Activated CD8-positive, alpha-beta memory T cell treated with anti-CD3 and anti-CD28 coated beads for 24 hours (primary cell): ENCODE measurements around the gene TRAF3.

Experiments used
- DNase-seq: peaks from one replicate; pipeline ENCODE4 v3.0.0-alpha.2; 2020

TRAF3 gene

GRCh38 chr14:102927346-102927877, 150.2 kb downstream of the TRAF3 start:
- DNase-seq: no peak

DNA sequence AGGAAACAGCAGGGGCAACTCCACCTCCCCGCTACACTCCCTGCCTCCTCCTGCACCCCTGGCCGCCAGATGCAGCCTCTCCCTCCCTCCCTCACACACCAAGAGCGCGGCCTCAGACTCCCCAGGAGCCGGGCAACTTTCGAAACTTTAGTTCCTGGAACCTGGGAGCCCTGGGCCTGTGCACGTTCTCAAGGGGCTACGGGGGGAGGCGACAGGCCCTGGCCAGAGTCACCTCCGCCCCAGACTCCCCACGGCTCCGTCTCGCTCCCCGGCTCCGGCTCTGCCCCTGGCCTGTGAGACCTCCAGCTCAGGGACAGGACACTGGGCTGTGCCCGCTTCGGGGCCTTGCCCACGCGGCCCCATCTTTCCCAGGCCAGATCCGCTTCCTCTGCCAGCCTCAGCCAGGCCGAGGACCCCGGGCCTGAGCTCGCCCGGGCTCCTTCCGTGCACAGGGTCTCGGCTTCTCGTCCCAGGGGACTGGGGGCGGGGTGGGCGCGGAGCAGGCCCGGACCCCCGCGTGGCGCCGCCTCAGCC, 150.7 kb downstream of the TRAF3 start:
- DNase-seq: no peak

- DNase-seq: peak; percentile 89
These were observed 151.4 kb downstream of the TRAF3 start for GRCh38 chr14:102928412-102929240.

DNA sequence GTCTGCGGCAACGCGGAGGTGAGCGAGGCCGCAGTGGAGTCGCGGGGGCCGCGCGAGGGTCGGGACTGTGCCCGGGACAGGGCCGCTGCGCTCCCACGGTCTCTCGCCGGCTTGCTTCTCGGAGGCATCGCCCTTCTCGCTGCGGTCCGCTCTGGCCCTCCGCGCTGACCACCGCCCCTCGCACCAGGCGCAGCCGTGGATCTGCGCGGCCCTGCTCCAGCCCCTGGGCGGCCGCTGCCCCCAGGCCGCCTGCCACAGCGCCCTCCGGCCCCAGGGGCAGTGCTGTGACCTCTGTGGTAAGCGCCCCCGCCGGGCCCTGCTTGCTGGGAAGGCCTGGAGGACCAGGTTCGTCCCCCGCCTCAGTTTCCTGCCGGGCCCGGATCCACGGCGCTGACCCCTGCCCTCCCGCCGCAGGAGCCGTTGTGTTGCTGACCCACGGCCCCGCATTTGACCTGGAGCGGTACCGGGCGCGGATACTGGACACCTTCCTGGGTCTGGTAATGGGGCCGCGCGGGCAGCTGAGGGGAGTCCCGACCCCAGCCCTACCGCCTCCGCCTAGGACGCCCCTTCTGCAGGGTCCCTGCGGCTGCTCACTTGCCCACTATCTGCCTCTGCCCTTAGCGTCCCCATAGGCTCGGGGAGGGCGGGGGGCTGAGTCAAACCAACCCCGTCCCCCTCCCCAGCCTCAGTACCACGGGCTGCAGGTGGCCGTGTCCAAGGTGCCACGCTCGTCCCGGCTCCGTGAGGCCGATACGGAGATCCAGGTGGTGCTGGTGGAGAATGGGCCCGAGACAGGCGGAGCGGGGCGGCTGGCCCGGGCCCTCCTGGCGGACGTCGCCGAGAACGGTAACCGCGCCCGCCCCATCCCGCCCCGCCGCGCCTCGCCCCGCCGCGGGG, 152.2 kb downstream of the TRAF3 start:
- no peak for DNase-seq

DNA sequence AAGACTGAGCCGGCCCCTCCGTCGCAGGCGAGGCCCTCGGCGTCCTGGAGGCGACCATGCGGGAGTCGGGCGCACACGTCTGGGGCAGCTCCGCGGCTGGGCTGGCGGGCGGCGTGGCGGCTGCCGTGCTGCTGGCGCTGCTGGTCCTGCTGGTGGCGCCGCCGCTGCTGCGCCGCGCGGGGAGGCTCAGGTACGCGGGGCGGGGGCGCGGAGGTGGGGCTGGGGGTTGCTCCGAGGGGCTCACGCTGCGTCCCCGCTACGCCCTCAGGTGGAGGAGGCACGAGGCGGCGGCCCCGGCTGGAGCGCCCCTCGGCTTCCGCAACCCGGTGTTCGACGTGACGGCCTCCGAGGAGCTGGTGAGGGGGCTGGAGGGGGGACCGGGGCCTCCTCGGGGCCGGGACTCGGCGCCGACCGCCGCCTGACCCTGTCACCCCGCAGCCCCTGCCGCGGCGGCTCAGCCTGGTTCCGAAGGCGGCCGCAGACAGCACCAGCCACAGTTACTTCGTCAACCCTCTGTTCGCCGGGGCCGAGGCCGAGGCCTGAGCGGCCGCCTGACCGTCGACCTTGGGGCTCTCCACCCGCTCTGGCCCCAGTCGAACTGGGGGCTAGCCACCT, 153.0 kb downstream of the TRAF3 start:
- DNase-seq: no peak

GRCh38 chr14:102930753-102931579, 153.7 kb downstream of the TRAF3 start:
- no peak for DNase-seq

DNA sequence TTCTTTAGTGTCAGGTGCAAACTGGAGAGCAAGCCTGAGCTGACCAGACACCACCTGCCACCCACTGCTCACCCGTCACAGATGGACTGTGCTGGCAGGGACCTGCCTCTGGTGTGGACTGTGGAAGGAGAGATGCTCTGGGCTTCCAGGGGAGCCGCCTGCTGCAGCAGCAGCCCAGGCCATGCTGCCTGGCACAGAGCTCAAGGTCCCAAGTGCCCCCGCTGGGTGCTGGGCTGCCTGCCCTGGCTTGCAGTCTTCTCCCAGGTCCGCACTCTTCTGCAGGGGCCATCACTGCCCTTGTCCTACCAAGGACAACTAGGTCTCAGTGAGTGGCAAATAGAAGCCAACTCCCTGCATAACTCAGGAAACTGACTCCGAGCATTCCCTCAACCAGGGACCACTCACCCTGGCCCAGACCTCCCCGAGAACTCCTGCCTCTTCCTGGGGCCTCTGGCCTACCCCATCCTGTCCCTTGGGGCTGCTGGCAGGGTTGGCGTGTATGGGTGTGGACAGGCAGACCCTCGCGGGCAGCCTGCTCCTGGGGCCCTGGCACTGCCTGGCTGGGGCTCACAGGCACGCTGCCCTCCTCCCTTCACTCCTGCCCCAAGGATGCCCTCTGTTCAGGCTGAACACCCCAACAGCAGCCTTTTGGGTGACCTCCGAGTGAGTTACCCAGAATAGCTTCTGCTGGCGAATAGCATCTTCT, 154.5 kb downstream of the TRAF3 start:
- DNase-seq: no peak

GRCh38 chr14:102932484-102933248, 155.4 kb downstream of the TRAF3 start:
- DNase-seq: no peak

- DNase-seq: no peak
These were observed 156.5 kb downstream of the TRAF3 start for GRCh38 chr14:102933618-102934231.

- no peak for DNase-seq
These were observed 158.5 kb downstream of the TRAF3 start for GRCh38 chr14:102935756-102936155.

DNA sequence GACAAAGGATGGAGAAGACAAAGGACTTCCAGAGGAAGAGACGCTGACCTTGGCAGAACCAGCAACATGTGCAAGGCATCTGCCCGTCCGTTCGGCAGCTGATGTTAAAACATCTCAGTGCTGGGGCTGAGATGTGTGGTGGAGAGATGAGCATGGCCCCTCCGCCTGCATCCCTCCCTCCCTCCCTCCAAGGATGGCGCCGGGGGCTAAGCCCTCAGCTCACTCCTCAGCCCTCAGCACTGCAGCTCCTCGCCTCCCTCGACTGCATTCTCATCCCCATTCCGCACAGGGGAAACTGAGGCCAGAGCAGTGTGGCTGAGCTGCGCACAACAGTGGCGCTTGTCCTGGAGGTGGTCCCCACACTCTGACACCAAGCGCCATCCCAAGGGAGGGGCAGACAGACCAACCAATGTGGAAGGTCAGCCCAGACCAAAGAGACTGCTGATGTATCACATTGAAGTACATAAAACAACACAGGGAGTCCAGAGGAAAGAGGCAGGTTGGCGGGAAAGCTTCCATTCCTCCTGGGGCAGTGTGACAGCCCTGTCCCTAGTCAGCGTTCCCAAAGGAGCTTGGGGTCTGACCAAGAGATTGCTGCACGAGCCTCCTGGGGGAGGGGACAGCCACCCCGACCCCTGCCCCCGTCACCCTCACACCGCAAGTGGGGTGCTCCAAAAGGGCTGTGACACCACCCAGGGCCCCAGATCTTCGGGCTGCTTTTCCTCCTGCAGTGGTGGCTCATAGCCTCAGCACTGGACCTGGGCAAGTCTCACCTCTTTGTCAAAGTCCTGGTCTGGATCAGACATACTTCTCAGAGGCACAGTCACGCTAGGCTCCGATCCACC, 160.3 kb downstream of the TRAF3 start:
- no peak for DNase-seq

GRCh38 chr14:102938191-102938590, 160.9 kb downstream of the TRAF3 start:
- no peak for DNase-seq

DNA sequence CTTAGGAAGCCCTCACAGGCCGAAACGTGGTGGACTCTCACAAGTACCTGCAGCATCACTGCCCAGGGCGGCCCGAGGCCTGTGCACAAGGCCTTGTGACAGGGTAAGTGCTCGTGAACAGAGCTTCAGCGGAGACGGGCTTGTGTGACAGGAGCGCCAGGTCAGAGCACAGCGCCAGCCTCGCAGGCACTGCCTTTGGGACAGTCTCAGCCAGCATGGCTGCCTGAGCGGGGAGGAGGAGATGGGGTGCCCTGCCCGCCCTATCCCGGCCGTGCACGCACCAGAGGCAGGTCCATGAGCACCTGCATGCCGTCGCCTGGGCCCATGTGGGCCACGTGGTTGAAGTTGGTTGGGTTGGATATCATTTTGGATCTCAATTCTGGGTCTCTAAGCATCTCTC, 162.1 kb downstream of the TRAF3 start:
- DNase-seq: no peak

DNA sequence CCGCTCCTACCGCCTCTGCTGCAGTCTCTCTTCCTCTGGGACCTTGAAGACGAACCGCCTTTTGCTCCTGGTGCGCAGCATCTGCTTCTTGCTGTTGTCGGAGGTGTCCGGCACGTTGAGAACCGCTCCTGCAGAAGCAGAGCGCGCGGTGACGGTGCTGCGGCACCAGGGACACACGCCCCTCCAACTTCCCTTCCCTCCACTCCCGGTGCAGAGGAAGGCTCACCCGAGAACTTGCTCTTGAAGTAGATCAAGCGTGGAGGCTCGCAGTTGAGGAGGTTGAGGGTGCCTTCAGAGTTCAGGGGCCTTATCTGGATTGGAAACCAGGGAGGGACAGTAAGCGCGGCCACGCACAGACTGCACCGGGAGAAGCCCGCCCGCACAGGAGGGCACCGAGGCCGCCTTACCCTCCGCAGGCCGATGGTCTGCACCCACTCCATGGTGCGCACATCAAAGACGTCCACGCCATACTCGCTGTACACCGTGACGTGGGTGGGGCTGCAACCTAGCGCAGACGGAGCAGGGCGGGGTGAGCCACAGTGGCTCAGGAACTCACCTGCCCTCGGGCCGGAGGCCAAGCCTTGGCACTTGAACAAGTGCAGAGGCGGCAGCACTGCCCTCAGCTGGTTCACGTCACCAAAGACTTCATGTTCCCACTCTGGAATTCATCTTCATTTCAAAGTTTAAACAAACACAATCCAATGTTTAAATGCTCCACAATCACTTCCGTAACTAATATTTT, 162.7 kb downstream of the TRAF3 start:
- no peak for DNase-seq

GRCh38 chr14:102940729-102941362, 163.6 kb downstream of the TRAF3 start:
- DNase-seq: no peak

DNA sequence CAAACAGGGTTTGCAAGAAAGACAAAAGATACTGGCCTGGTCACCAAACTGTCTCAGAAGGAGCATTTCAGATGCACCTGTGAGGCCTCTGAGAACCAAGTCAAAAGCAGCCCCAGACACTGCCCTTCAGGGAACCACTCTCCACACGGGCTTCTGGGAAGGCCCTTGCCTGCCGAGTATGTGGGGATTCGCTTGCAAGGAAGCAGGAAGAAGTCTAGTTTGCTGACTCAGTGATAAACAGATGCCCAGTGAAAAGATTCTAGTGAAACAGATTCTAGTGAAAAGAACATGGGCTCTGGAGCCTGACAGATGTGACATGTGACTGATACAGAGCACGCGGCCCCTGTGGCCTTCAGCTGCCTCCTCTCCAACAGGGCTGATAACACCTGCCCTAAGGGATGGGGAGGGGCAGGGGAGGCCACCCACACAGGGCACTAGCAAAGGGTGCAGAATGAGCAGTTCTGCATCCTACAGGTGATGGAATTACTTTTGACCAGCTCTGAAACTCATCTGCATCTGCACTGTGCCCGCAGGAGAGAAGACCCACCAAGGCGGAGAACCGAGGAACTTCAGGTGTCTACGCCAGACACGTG, 164.3 kb downstream of the TRAF3 start:
- DNase-seq: no peak

- no peak for DNase-seq
These were observed 164.8 kb downstream of the TRAF3 start for GRCh38 chr14:102942069-102942468.
